Renal cortex interstitium (tissue), 11 donors: ENCODE measurements around the gene ZNF512B. TPM values are rescaled to one million over a fixed set of nuclear protein-coding genes. Genes with fewer than 3 reads are reported as not detected.
"Not testable (repeated sequence)": the region's sequence is repeated elsewhere in the genome, so short reads cannot be mapped to it uniquely, and the experiment has no call there.

Experiments used
- DNase-seq, 11 donors: peaks; one replicate each; pipeline ENCODE4 v3.0.0-alpha.2; 2013; ENCODE audit warnings: low read depth in 9 of 11, low spot score in 4 of 11; ENCODE audit errors: extremely low read depth in 1 of 11
- polyA plus RNA-seq, 3 donors: library from polyadenylated mRNA; unstranded; fragments of 120-200 nt; gene quantifications; one replicate each; pipeline ENCODE4 v1.2.1, GENCODE V29; 2013; ENCODE audit not compliant: insufficient read length in 3 of 3

The ZNF512B gene
- polyA plus RNA-seq, 3 donors: 23.7 to 33.5 (median 29.5) TPM

- DNase-seq: no peak
Observed at GRCh38 chr20:63968928-63969760, 586 bp downstream of the ZNF512B start.

- DNase-seq: no peak
Observed at GRCh38 chr20:63968136-63968927, 1.4 kb downstream of the ZNF512B start.

DNA sequence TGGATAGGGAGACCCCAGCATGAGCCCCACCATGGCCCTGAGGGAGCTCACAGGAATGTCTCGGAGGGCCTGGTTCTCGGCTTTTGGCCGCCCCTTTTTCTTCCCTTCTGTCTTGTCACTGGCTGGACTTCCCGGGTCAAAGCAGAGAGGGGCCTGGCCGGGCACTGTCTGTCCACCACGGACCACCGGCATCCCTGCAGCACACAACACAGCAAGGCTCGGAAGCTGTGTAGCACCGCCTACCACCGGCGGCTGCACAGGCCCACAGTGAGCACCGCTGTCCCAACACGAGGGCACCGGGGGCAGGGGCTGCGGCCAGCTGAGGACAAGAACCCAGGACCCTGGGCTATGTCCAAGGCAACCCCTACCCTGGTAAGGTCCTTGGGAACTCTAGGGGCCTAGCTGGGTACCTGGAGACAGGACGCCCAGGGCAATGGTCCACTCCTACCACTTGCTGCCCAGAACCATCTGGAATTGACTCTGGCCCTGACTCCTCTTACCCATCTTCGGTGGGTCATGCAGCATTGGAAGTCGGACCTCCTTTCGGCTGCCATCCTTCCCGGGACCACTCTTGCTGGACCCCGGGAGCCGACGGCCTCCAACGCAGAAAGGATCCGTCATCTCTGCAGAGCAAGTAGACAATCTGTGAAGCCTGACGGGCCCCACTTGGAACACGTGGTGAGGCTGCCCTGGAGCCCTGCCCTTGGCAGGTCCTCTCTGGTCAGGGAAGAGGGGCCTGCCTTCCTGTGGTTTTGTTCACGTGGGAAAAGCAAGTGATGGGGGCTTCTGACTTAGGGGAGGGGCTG is 2.2 kb downstream of the ZNF512B start:
- no peak for DNase-seq

GRCh38 chr20:63966944-63967322 is 2.8 kb downstream of the ZNF512B start:
- no peak for DNase-seq

DNA sequence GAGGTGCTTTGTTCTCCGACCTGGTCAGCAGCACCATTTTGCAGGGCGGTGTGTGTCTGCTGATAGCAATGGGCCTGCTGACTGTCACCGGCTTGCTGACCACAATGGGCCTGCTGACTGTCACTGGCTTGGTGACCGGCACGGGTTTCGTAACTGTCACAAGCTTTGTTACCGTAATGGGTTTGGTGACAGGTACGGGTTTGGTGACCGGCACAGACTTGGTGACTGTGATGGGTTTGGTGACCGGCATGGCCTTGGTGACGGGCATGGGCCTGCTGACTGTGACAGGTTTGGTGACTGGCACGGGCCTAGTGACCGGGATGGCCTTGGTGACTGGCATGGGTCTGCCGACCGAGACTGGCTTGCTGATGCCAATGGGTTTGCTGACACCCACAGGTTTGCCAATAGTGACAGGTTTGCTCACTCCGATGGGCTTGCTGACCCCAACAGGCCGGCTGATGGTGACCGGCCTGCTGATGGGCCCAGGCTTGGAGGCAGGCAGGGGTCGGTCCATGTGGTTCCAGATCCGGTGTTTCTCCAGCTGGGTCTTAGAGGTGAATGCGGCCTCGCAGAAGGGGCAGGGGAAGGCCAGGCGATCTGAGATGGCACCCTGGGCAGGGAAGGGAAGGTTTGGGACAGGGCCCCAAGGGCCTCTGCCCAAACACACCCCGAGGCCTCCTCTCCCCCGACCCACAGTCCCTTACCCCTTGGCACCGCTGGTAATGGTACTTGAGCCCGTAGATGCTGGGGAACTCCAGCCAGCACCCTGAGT is 3.4 kb downstream of the ZNF512B start:
- no peak for DNase-seq

DNA sequence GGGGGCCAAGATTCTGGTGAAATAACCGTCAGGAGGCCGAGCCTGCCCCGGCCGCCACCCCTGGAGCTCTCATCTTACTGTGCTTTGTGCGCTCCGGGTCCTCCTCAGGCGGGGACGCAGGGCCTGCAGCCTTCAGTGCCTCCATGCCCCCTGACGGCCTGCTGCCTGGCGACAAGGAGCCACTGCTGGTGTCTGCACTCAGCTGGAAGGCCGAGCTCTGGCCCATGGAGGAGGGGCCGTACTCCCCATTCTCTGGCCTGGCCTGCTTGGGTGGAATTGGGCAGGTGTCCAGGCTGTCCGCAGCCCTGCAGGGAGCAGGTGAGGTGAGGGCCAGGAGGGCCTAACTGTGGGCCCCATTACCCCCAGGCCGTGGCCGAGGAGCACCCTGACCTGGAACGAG is 5.3 kb downstream of the ZNF512B start:
- no peak for DNase-seq

- DNase-seq: no peak
Observed at GRCh38 chr20:63963784-63964301, 5.9 kb downstream of the ZNF512B start.

DNA sequence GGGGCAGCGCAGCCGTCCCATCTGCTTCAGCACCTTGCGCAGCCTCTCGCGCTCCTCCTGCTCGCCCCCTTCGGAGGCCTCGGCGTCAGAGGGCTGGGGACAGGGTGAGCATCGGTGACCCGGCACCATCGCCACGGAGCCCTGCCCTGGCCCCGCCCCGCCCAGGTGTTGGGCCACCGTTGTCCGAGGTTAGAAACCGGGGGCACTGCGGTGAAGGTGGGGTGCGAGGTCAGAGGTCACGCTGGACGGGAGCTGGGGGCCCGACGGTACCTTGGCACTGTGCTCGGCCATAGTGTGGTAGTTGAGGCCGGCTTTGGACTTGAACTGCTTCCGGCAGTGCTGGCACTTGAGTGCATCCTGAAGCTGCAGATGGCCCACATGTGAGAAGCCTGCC is 6.4 kb downstream of the ZNF512B start:
- DNase-seq: no peak

GRCh38 chr20:63962426-63963347 is 7.0 kb downstream of the ZNF512B start:
- DNase-seq: no peak

GRCh38 chr20:63961664-63962425 is 7.9 kb downstream of the ZNF512B start:
- DNase-seq: no peak

DNA sequence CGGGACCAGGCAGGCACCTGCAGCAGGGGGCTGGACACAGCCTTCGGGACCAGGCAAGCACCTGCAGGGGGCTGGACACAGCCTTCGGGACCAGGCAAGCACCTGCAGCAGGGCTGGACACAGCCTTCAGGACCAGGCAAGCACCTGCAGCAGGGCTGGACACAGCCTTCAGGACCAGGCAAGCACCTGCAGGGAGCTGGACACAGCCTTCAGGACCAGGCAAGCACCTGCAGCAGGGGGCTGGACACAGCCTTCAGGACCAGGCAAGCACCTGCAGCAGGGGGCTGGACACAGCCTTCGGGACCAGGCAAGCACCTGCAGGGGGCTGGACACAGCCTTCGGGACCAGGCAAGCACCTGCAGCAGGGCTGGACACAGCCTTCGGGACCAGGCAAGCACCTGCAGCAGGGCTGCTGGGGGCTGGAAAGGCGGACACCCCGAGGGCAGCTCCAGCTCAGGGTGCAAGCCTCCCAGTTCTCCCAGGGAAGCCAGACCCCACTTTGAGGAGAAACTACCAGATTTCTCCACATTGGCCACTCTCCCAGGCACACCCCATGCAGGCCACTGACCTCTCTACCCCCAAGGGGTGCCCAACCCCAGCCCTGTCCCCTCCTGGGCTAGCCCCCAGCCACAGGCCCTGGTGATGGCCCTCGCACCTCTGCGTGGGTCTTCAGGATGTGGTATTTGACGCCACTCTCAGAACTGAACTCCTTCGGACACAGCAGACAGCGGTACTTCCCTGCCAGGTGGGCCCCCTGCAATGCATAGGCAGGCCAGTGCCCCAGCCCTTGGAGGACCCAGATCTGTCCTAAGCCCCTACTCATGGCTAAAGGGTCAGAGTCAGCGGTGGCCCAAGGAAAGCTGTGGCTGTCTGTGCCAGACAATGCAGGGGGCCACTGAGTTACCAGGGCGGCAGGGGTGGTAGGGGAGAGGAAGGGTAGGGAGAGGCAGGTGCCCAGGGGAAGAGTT is 8.8 kb downstream of the ZNF512B start:
- DNase-seq: not testable (repeated sequence)

GRCh38 chr20:63959699-63960075 is 10.0 kb downstream of the ZNF512B start:
- no peak for DNase-seq

- DNase-seq: no peak
Observed at GRCh38 chr20:63958964-63959698, 10.6 kb downstream of the ZNF512B start.

- no peak for DNase-seq
Observed at GRCh38 chr20:63958471-63958870, 11.3 kb downstream of the ZNF512B start.
